SK-N-DZ (cell line): ENCODE measurements around the gene F2R. TPM values are rescaled to one million over a fixed set of nuclear protein-coding genes. Genes with fewer than 3 reads are reported as not detected.
A peak's percentile ranks its signal among the peaks of the same experiment; 100 is the strongest.
"Not testable (repeated sequence)": the region's sequence is repeated elsewhere in the genome, so short reads cannot be mapped to it uniquely, and the experiment has no call there.

ENCODE experiments used
- DNase-seq: peaks from one replicate; pipeline ENCODE4 v3.0.0-alpha.2; 2015; ENCODE audit warnings: low spot score
- polyA plus RNA-seq, 2 experiments: library from polyadenylated mRNA; depleted of rRNA; stranded (reverse); fragments of >200 nt; gene quantifications; 2 replicates each; pipeline ENCODE4 v1.2.3, GENCODE V29; 2014

The F2R gene
- 45.8 and 48.8 TPM in 2 replicates for polyA plus RNA-seq (2014; cell fraction: cytosol; rRNA removed)
- polyA plus RNA-seq (2014; cell fraction: nucleus; rRNA removed) = 8.7 and 9.3 TPM in 2 replicates

GRCh38 chr5:76715736-76716455 lies at the start of gene F2R:
F2R (plus strand) TSS chr5:76716126; CDS start chr5:76716308, 182 bp downstream.
- peak; percentile 63 for DNase-seq

- no peak for DNase-seq
Observed at GRCh38 chr5:76667495-76667894, 48.4 kb upstream of the F2R start.

GRCh38 chr5:76669245-76669644 lies 46.7 kb upstream of the F2R start:
- no peak for DNase-seq

- DNase-seq = no peak
Observed at GRCh38 chr5:76670508-76670907, 45.4 kb upstream of the F2R start.

GRCh38 chr5:76672242-76672641 lies 43.7 kb upstream of the F2R start:
- no peak for DNase-seq

GRCh38 chr5:76673125-76673524 lies 42.8 kb upstream of the F2R start:
- DNase-seq = no peak

GRCh38 chr5:76674330-76675066 lies 41.4 kb upstream of the F2R start:
- DNase-seq = no peak

- DNase-seq = no peak
Observed at GRCh38 chr5:76675364-76675763, 40.6 kb upstream of the F2R start.

- no peak for DNase-seq
Observed at GRCh38 chr5:76677849-76678472, 38.0 kb upstream of the F2R start.

- no peak for DNase-seq
Observed at GRCh38 chr5:76679231-76679630, 36.7 kb upstream of the F2R start.

GRCh38 chr5:76680826-76681225 lies 35.1 kb upstream of the F2R start:
- DNase-seq = not testable (repeated sequence)

- no peak for DNase-seq
Observed at GRCh38 chr5:76681287-76681686, 34.6 kb upstream of the F2R start.

GRCh38 chr5:76682387-76682786 lies 33.5 kb upstream of the F2R start:
- no peak for DNase-seq

GRCh38 chr5:76683816-76684731 lies 31.9 kb upstream of the F2R start:
- no peak for DNase-seq

GRCh38 chr5:76684756-76685519 lies 31.0 kb upstream of the F2R start:
- DNase-seq = no peak

- DNase-seq = no peak
Observed at GRCh38 chr5:76685704-76686103, 30.2 kb upstream of the F2R start.

GRCh38 chr5:76688212-76688611 lies 27.7 kb upstream of the F2R start:
- DNase-seq = no peak

GRCh38 chr5:76688836-76689235 lies 27.1 kb upstream of the F2R start:
- no peak for DNase-seq

GRCh38 chr5:76689321-76690036 lies 26.4 kb upstream of the F2R start:
- DNase-seq = no peak
